ENCODE measurements around the gene LAMC3. TPM values are rescaled to one million over a fixed set of nuclear protein-coding genes. Genes with fewer than 3 reads are reported as not detected.
"Not testable (repeated sequence)": the region's sequence is repeated elsewhere in the genome, so short reads cannot be mapped to it uniquely, and the experiment has no call there.

LAMC3 gene
- polyA plus RNA-seq, 1 donor from 2014 or later = not detected

- not testable (repeated sequence) for H3K9me3 Mint-ChIP-seq, H3K36me3 Mint-ChIP-seq, H3K4me1 Mint-ChIP-seq, H3K4me3 Mint-ChIP-seq, H3K27ac Mint-ChIP-seq
- H3K27me3 Mint-ChIP-seq = peaks cover 16% of the 10 kb centered on the region
Observed at GRCh38 chr9:131115360-131115742, 106.4 kb downstream of the LAMC3 start.

GRCh38 chr9:131116281-131117120, 107.5 kb downstream of the LAMC3 start:
- H3K4me3 Mint-ChIP-seq = no peak overlapping the region
- peaks cover 0 to 1% (median 0%) of the 10 kb centered on the region in 3 donors for H3K9me3 Mint-ChIP-seq
- H3K27me3 Mint-ChIP-seq = peaks cover 17% of the 10 kb centered on the region
- peaks cover 0 to 2% (median 0%) of the 10 kb centered on the region in 3 donors for H3K4me1 Mint-ChIP-seq
- no peak overlapping the region for H3K27ac Mint-ChIP-seq
- no peaks in the 10 kb centered on the region for H3K36me3 Mint-ChIP-seq

GRCh38 chr9:131117121-131117761, 108.3 kb downstream of the LAMC3 start:
- no peak overlapping the region for H3K4me3 Mint-ChIP-seq

GRCh38 chr9:131117762-131118145, 108.8 kb downstream of the LAMC3 start:
- no peak overlapping the region for H3K27ac Mint-ChIP-seq
- H3K36me3 Mint-ChIP-seq = no peaks in the 10 kb centered on the region
- peaks cover 13% of the 10 kb centered on the region for H3K27me3 Mint-ChIP-seq
- peaks cover 0 to 2% (median 0%) of the 10 kb centered on the region in 3 donors for H3K4me1 Mint-ChIP-seq
- peaks cover 0 to 1% (median 0%) of the 10 kb centered on the region in 3 donors for H3K9me3 Mint-ChIP-seq
- no peak overlapping the region for H3K4me3 Mint-ChIP-seq

More at GRCh38 chr9:131117121-131117761, 108.3 kb downstream of the LAMC3 start:
- Mint-ChIP-seq H3K4me1 (peaks cover 0 to 2% (median 0%) of the 10 kb centered on the region in 3 donors), H3K27ac (no peak overlapping the region), H3K9me3 (peaks cover 0 to 1% (median 0%) of the 10 kb centered on the region in 3 donors), H3K36me3 (no peaks in the 10 kb centered on the region), H3K27me3 (peaks cover 17% of the 10 kb centered on the region)

GRCh38 chr9:131119600-131119999, 110.6 kb downstream of the LAMC3 start:
- Mint-ChIP-seq H3K27ac (no peak overlapping the region), H3K9me3 (peaks cover 0 to 1% (median 0%) of the 10 kb centered on the region in 3 donors), H3K4me3 (no peak overlapping the region), H3K4me1 (peaks cover 0 to 2% (median 0%) of the 10 kb centered on the region in 3 donors), H3K36me3 (no peaks in the 10 kb centered on the region), H3K27me3 (peaks cover 12% of the 10 kb centered on the region)

GRCh38 chr9:131120620-131121228, 111.8 kb downstream of the LAMC3 start:
- Mint-ChIP-seq H3K27ac (no peak overlapping the region), H3K4me1 (peaks cover 4 to 10% (median 8%) of the 10 kb centered on the region in 3 donors), H3K36me3 (no peaks in the 10 kb centered on the region), H3K27me3 (peaks cover 12% of the 10 kb centered on the region), H3K4me3 (no peak overlapping the region), H3K9me3 (peaks cover 0 to 1% (median 0%) of the 10 kb centered on the region in 3 donors)

- H3K36me3 Mint-ChIP-seq = no peaks in the 10 kb centered on the region
- H3K4me3 Mint-ChIP-seq = peak overlapping the region in 1 of 4 donors; percentile 52
- H3K4me1 Mint-ChIP-seq = peaks cover 8 to 13% (median 13%) of the 10 kb centered on the region in 3 donors
- H3K27ac Mint-ChIP-seq = no peak overlapping the region
- H3K9me3 Mint-ChIP-seq = peaks cover 0 to 1% (median 0%) of the 10 kb centered on the region in 3 donors
- H3K27me3 Mint-ChIP-seq = peaks cover 12% of the 10 kb centered on the region
Observed at GRCh38 chr9:131121346-131121745, 112.4 kb downstream of the LAMC3 start.

GRCh38 chr9:131122158-131122557, 113.2 kb downstream of the LAMC3 start:
- peak overlapping the region in 1 of 4 donors; percentile 52 for H3K4me3 Mint-ChIP-seq
- H3K27me3 Mint-ChIP-seq = peaks cover 12% of the 10 kb centered on the region
- peak overlapping the region in 1 of 3 donors; percentile 36 for H3K27ac Mint-ChIP-seq
- peaks cover 10 to 13% (median 13%) of the 10 kb centered on the region in 3 donors for H3K4me1 Mint-ChIP-seq
- peaks cover 0 to 1% (median 0%) of the 10 kb centered on the region in 3 donors for H3K9me3 Mint-ChIP-seq
- no peaks in the 10 kb centered on the region for H3K36me3 Mint-ChIP-seq

- peaks cover 17 to 20% (median 18%) of the 10 kb centered on the region in 3 donors for H3K4me1 Mint-ChIP-seq
Observed at GRCh38 chr9:131125038-131125287, 116.0 kb downstream of the LAMC3 start.

GRCh38 chr9:131125288-131126058, 116.5 kb downstream of the LAMC3 start, which contains the start of gene NUP214:
Gene NUP214 (plus strand): TSS chr9:131125586. CDS start chr9:131125705, 119 bp downstream.
- peak within 1 kb of the TSS; percentile 95 to 99 (median 99) for H3K4me3 Mint-ChIP-seq
- no peaks in the 10 kb centered on the region for H3K36me3 Mint-ChIP-seq
- H3K27ac Mint-ChIP-seq = peak within 1 kb of the TSS; percentile 93 to 99 (median 97)
- peaks cover 17 to 20% (median 18%) of the 10 kb centered on the region in 3 donors for H3K4me1 Mint-ChIP-seq
- H3K9me3 Mint-ChIP-seq = no peaks in the 10 kb centered on the region
- H3K27me3 Mint-ChIP-seq = no peaks in the 10 kb centered on the region

More at GRCh38 chr9:131125038-131125287, 116.0 kb downstream of the LAMC3 start:
- no peaks in the 10 kb centered on the region for H3K36me3 Mint-ChIP-seq
- peak overlapping the region; percentile 95 to 99 (median 99) for H3K4me3 Mint-ChIP-seq
- peaks cover 2% of the 10 kb centered on the region for H3K27me3 Mint-ChIP-seq
- peak overlapping the region; percentile 93 to 99 (median 97) for H3K27ac Mint-ChIP-seq
- no peaks in the 10 kb centered on the region for H3K9me3 Mint-ChIP-seq

- H3K9me3 Mint-ChIP-seq = no peaks in the 10 kb centered on the region
- peak overlapping the region; percentile 93 to 99 (median 97) for H3K27ac Mint-ChIP-seq
- peaks cover 18 to 20% (median 18%) of the 10 kb centered on the region in 3 donors for H3K4me1 Mint-ChIP-seq
- peak overlapping the region; percentile 95 to 99 (median 99) for H3K4me3 Mint-ChIP-seq
- no peaks in the 10 kb centered on the region for H3K36me3 Mint-ChIP-seq
- no peaks in the 10 kb centered on the region for H3K27me3 Mint-ChIP-seq
Observed at GRCh38 chr9:131126059-131126426, 117.1 kb downstream of the LAMC3 start.

- H3K27me3 Mint-ChIP-seq = no peaks in the 10 kb centered on the region
- H3K9me3 Mint-ChIP-seq = no peaks in the 10 kb centered on the region
- peak overlapping the region in 1 of 4 donors; percentile 66 for H3K4me3 Mint-ChIP-seq
- no peak overlapping the region for H3K27ac Mint-ChIP-seq
- no peaks in the 10 kb centered on the region for H3K36me3 Mint-ChIP-seq
- H3K4me1 Mint-ChIP-seq = peaks cover 18 to 20% (median 18%) of the 10 kb centered on the region in 3 donors
Observed at GRCh38 chr9:131129183-131129582, 120.2 kb downstream of the LAMC3 start.

GRCh38 chr9:131138676-131139075, 129.7 kb downstream of the LAMC3 start:
- H3K9me3 Mint-ChIP-seq = no peaks in the 10 kb centered on the region
- peaks cover 0 to 4% (median 1%) of the 10 kb centered on the region in 3 donors for H3K4me1 Mint-ChIP-seq
- no peaks in the 10 kb centered on the region for H3K27me3 Mint-ChIP-seq
- no peak overlapping the region for H3K4me3 Mint-ChIP-seq
- H3K36me3 Mint-ChIP-seq = peaks cover 2% of the 10 kb centered on the region
- no peak overlapping the region for H3K27ac Mint-ChIP-seq

GRCh38 chr9:131140112-131140511, 131.1 kb downstream of the LAMC3 start:
- Mint-ChIP-seq H3K27me3 (no peaks in the 10 kb centered on the region), H3K9me3 (no peaks in the 10 kb centered on the region), H3K36me3 (peaks cover 2% of the 10 kb centered on the region), H3K4me3 (no peak overlapping the region), H3K27ac (no peak overlapping the region), H3K4me1 (peaks cover 0 to 5% (median 1%) of the 10 kb centered on the region in 3 donors)
